ENCODE data around the gene TP53TG5.

Gene TP53TG5

GRCh38 chr20:45406260-45407066 lies 28.3 kb upstream of the TP53TG5 start (continued):
- TF ChIP-seq ZNF473 (tag by site-specific recombination; IDR thresholded peaks at IDR 0.05) = no peak
- TF ChIP-seq ZNF211 (tag by site-specific recombination; IDR thresholded peaks at IDR 0.05; ENCODE audit: low read depth) = no peak
- TF ChIP-seq ZNF837 (tag by site-specific recombination; IDR thresholded peaks at IDR 0.05) = no peak
- TF ChIP-seq, protein P1, sequence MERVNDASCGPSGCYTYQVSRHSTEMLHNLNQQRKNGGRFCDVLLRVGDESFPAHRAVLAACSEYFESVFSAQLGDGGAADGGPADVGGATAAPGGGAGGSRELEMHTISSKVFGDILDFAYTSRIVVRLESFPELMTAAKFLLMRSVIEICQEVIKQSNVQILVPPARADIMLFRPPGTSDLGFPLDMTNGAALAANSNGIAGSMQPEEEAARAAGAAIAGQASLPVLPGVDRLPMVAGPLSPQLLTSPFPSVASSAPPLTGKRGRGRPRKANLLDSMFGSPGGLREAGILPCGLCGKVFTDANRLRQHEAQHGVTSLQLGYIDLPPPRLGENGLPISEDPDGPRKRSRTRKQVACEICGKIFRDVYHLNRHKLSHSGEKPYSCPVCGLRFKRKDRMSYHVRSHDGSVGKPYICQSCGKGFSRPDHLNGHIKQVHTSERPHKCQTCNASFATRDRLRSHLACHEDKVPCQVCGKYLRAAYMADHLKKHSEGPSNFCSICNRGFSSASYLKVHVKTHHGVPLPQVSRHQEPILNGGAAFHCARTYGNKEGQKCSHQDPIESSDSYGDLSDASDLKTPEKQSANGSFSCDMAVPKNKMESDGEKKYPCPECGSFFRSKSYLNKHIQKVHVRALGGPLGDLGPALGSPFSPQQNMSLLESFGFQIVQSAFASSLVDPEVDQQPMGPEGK (tag by site-specific recombination; IDR thresholded peaks at IDR 0.05) = no peak
- TF ChIP-seq ZNF664 (tag by site-specific recombination; IDR thresholded peaks at IDR 0.05) = no peak
- no peak for TF ChIP-seq ZBTB10 (tag by site-specific recombination; IDR thresholded peaks at IDR 0.05)
- no peak for TF ChIP-seq ZNF391 (tag by site-specific recombination; IDR thresholded peaks at IDR 0.05; ENCODE audit: borderline replicate concordance, low read depth)
- TF ChIP-seq ZNF274 (IDR thresholded peaks at IDR 0.05; ENCODE audit: low read length) = no peak
- TF ChIP-seq ZNF274 (tag by site-specific recombination; IDR thresholded peaks at IDR 0.05; ENCODE audit: borderline replicate concordance) = no peak
- no peak for TF ChIP-seq ZNF544 (tag by site-specific recombination; IDR thresholded peaks at IDR 0.05)
- peak; percentile 90 for TF ChIP-seq ZXDB (tag by site-specific recombination; IDR thresholded peaks at IDR 0.05)
- no peak for TF ChIP-seq ZSCAN18 (tag by site-specific recombination; IDR thresholded peaks at IDR 0.05)
- TF ChIP-seq, protein P2, sequence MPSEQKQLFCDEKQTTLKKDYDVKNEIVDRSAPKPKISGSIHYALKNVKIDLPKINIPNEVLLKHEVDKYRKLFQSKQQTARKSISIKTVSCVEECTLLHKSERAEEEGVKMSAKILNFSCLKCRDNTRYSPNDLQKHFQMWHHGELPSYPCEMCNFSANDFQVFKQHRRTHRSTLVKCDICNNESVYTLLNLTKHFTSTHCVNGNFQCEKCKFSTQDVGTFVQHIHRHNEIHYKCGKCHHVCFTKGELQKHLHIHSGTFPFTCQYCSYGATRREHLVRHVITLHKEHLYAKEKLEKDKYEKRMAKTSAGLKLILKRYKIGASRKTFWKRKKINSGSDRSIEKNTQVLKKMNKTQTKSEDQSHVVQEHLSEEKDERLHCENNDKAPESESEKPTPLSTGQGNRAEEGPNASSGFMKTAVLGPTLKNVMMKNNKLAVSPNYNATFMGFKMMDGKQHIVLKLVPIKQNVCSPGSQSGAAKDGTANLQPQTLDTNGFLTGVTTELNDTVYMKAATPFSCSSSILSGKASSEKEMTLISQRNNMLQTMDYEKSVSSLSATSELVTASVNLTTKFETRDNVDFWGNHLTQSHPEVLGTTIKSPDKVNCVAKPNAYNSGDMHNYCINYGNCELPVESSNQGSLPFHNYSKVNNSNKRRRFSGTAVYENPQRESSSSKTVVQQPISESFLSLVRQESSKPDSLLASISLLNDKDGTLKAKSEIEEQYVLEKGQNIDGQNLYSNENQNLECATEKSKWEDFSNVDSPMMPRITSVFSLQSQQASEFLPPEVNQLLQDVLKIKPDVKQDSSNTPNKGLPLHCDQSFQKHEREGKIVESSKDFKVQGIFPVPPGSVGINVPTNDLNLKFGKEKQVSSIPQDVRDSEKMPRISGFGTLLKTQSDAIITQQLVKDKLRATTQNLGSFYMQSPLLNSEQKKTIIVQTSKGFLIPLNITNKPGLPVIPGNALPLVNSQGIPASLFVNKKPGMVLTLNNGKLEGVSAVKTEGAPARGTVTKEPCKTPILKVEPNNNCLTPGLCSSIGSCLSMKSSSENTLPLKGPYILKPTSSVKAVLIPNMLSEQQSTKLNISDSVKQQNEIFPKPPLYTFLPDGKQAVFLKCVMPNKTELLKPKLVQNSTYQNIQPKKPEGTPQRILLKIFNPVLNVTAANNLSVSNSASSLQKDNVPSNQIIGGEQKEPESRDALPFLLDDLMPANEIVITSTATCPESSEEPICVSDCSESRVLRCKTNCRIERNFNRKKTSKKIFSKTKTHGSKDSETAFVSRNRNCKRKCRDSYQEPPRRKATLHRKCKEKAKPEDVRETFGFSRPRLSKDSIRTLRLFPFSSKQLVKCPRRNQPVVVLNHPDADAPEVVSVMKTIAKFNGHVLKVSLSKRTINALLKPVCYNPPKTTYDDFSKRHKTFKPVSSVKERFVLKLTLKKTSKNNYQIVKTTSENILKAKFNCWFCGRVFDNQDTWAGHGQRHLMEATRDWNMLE (tag by site-specific recombination; conservative IDR thresholded peaks at IDR 0.05; ENCODE audit: low read depth) = no peak
- no peak for TF ChIP-seq ZBTB21 (tag by site-specific recombination; IDR thresholded peaks at IDR 0.05)
- no peak for TF ChIP-seq MYNN (tag by site-specific recombination; IDR thresholded peaks at IDR 0.05; ENCODE audit: borderline replicate concordance)
- TF ChIP-seq ZFP3 (tag by site-specific recombination; IDR thresholded peaks at IDR 0.05; ENCODE audit: low read depth) = no peak
- TF ChIP-seq ZNF239 (tag by site-specific recombination; IDR thresholded peaks at IDR 0.05) = no peak
- no peak for TF ChIP-seq INSM2 (tag by site-specific recombination; IDR thresholded peaks at IDR 0.05)
- TF ChIP-seq GLIS2 (tag by site-specific recombination; IDR thresholded peaks at IDR 0.05) = peak; percentile 61; the same call in 1 of the 2 replicates
- TF ChIP-seq RBAK (tag by site-specific recombination; IDR thresholded peaks at IDR 0.05) = no peak
- TF ChIP-seq ZNF433 (tag by site-specific recombination; IDR thresholded peaks at IDR 0.05; ENCODE audit: low read depth) = no peak
- TF ChIP-seq ZNF10 (tag by site-specific recombination; IDR thresholded peaks at IDR 0.05) = no peak
- TF ChIP-seq SCRT1 (tag by site-specific recombination; IDR thresholded peaks at IDR 0.05; ENCODE audit: borderline replicate concordance) = no peak
- TF ChIP-seq, protein P3, sequence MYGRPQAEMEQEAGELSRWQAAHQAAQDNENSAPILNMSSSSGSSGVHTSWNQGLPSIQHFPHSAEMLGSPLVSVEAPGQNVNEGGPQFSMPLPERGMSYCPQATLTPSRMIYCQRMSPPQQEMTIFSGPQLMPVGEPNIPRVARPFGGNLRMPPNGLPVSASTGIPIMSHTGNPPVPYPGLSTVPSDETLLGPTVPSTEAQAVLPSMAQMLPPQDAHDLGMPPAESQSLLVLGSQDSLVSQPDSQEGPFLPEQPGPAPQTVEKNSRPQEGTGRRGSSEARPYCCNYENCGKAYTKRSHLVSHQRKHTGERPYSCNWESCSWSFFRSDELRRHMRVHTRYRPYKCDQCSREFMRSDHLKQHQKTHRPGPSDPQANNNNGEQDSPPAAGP (tag by site-specific recombination; IDR thresholded peaks at IDR 0.05) = no peak; the same call in 1 of the 2 replicates

Data from HEK293 (cell line).